Retina (tissue), 1 donor: ENCODE results near the gene CDC20B.

ENCODE experiments used
- DNase-seq: peaks from one replicate; pipeline ENCODE4 v3.0.0-alpha.2; 2016

The CDC20B gene, protein sequence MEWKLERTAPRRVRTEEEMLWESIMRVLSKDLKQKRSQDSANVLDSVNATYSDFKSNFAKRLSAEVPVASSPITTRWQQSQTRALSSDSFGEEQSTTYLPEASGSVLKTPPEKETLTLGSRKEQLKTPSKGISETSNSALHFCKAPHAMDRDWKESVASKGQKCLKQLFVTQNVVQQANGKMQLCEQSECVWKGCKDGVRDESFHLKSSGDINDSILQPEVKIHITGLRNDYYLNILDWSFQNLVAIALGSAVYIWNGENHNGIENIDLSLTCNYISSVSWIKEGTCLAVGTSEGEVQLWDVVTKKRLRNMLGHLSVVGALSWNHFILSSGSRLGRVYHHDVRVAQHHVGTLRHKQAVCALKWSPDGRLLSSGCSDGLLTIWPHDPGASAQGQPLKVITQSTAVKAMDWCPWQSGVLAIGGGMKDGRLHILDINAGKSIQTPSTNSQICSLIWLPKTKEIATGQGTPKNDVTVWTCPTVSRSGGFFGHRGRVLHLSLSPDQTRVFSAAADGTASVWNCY

GRCh38 chr5:55172937-55173686, at the start of gene CDC20B:
Gene CDC20B (minus strand): TSS chr5:55173177. CDS start chr5:55173000, 177 bp downstream.
- DNase-seq: peak; percentile 84

DNA sequence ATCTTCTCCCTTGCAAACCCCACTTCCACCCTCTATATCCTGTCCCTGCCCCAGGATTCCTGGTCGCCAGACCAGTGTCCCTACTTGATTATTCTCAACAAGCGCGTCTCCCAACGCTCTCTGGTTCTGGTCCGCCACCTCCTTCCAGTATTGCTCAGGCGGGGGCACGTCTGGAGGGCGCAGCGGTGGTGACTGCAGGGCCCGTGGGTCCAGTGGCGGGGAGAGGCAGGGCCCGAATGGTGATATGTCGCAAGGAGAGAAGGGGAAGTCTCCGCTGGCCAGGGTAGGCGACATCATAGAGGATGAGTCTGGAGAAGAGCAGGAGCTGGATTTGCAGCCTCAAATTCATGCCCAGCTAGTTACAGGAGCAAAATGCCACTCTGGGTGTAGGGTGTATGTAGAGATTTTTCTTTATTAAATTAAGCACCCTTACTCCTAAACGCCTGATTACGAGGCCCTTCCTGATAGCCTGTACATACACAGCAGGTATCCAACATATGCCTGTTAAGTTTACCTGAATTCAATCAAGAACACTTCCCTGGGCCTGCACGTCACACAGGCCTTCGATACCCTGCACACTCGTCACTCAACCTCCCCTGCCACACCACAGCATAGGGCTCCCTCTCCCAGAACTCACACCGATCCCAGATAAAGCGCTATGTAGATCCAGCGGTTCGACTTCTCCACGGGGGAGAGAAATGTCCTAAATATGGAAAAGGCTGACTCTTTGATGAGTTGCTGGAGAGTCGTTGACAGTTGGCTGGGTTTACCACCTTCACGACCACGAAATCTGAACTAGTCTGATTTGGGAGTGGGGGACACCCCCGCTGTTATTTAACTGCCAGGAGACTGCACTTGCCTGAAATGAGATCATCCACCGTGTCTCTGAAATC, 49.4 kb upstream of the CDC20B start:
- DNase-seq: peak; percentile 67

DNA sequence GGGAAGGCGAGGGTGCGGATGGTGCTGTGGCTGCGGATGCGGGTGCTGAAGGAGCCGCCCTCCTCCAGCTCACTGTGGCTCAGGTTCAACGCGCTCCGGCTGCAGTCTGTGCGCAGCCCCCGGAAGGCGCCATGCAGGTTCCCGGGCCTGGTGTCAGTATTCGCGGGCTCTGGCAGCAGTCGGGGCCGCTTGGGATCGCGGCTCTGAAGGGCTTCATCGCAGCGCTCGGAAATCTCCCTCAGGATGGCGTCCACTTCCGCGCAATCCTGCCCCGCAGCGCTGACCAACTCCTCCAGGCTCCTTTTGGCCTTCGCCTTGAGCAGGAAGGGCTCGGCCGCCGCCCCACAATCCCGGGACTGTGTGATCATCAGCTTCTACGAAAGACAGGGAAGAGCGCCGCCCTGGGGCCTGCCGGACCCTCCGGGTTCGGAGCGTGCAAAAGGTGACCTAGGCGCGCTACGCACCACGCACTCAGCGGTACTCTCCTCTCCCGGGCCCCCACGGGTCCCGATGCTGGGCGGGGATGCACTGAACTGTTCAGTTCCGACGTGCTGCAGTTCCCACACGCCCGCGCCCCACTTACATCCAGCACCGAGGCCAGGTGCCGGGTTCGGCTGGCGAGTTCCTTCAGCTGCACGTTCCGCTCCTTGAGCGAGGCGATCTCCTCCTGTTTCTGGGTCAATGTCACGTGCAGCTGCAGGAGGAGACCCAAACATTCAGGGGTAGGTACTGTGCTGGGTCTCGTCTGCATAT, 47.6 kb upstream of the CDC20B start:
- DNase-seq: peak; percentile 87

DNA sequence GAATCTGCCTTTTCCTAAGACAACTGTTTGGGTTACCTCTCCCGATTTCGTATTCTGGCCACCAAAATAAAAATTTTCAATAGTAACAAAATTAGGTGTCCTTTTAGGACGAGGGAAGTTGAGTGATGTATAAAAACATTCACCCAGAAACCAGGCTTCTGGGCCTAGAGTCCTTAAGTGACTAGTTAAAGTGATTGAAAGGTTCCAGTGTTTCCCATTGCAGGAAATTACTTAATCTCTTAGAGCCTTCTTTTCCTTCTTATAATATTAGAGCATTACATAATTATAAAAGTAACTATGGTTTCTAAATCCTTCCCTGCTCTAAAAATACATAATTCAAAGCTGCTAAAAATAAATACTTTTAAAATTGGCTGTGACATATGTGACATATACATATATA, 46.8 kb upstream of the CDC20B start:
- no peak for DNase-seq

GRCh38 chr5:55218967-55219366, 46.0 kb upstream of the CDC20B start:
- DNase-seq: no peak

DNA sequence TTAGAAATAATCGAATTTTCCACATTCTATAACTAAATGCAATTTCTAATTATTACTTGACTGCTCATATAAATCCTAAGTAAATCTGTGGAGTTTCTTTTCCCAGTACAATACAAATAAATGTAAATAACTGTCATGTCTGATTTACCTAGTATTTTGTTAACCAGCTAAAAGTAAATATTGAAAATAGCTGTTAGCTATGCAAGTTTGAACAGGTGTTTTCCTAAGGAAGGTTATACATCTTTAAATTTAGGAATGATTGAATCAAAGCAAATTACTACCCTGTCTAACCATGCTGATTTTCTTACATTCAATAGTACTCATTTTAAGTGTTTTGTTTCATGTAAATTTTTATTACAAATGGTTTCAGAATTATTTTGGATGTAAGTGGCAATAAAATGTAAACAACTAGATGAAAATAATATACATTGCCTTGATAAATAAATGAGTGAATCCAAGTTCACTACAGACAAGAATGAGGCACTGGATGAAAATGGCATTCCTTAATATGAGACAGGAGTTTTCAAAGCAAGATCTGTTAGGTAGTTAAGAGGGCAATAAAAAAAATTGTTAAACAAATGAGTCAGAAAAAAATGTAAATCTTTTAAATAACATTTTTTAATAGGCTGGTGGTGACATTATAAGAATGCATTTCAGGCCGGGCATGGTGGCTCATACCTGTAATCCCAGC, 38.4 kb upstream of the CDC20B start:
- DNase-seq: no peak

DNA sequence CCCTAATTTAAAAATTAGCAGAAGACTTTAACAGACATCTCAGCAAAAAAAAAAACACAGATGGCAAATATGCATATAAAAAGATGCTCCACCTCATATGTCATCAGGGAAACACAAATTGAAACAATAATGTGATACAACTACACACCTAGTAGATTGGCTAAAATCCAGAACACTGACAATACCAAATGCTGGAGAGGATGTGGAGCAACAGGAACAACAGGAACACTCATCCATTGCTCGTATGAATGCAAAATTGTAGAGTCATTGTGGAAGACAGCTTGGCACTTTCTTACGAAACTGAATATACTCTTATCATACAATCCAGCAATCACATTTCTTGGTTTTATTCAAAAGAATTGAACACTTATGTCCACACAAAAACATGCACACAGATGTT, 32.0 kb upstream of the CDC20B start:
- no peak for DNase-seq

DNA sequence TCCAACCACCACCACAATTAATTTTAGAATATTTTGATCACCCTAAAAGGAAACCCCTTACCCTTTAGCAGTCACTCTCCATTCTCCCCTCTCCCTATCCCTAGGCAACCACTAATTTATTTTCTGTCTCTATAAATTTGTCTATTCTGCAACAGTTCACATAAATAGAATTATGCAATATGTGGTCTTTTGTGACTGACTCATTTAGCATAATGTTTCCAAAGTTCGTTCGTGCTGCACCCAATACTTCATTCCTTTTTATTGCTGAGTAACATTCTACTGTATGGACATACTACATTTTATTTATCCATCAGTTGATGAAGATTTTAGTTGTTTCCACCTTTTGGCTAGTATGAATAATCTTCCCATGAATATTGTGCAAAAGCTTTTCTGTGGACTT, 18.2 kb upstream of the CDC20B start:
- DNase-seq: no peak

- DNase-seq: no peak
Measured at GRCh38 chr5:55188656-55189540, 15.9 kb upstream of the CDC20B start.

GRCh38 chr5:55187370-55187769, 14.4 kb upstream of the CDC20B start:
- DNase-seq: no peak

- no peak for DNase-seq
Measured at GRCh38 chr5:55180016-55180415, 7.0 kb upstream of the CDC20B start.

- DNase-seq: no peak
Measured at GRCh38 chr5:55177078-55177477, 4.1 kb upstream of the CDC20B start.

DNA sequence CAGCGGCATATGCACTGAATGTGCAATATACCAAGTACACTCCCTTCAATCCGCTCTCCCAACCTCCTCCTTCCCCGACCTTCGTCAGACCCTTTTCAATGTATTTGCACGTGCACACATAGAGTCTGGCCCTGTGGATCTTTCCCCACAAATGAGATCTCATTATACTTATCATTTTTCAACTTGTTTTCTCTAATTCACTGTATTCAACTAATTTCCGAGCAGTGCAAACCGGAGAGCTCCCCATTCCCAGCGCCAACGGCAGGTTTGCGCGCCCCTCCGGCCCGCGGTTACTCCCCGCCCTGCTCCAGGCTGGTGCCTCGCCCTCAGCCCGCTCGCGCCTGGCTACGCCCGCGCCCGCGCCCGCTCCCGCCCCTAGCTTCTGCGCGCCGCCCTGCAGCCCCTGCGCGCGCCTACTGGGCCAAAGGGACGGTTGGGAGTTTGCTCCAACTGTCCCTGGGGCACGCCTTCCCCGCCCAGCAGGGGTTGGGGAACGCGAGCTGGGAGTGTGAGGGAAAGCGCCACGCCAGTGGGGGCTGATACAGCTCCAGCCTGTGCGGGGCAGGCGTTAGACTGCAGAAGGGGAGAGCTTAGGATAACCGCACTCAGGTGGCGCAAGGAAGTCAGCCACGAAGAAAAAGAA, 3.3 kb upstream of the CDC20B start:
- DNase-seq: peak; percentile 92

DNA sequence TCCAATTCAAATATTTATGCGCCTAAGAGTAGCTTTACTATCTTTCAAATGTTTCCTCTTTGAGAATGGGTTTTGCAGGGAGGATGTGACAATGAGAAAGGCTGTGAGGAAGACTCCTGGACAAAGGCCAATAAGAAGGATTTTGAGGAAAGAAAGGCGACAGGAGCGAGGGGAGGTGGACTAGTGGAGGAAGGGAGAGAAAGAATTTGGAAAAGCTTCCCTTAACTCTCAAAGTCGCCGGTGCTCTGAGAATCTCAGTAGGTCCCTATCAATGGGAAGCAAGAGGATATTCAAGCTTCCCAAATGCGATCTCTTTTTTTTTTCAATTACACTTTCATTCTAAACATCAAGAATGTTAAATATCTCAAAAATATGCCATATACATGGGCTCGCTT, 2.8 kb upstream of the CDC20B start:
- no peak for DNase-seq

- no peak for DNase-seq
Measured at GRCh38 chr5:55173687-55174230, 782 bp upstream of the CDC20B start.

DNA sequence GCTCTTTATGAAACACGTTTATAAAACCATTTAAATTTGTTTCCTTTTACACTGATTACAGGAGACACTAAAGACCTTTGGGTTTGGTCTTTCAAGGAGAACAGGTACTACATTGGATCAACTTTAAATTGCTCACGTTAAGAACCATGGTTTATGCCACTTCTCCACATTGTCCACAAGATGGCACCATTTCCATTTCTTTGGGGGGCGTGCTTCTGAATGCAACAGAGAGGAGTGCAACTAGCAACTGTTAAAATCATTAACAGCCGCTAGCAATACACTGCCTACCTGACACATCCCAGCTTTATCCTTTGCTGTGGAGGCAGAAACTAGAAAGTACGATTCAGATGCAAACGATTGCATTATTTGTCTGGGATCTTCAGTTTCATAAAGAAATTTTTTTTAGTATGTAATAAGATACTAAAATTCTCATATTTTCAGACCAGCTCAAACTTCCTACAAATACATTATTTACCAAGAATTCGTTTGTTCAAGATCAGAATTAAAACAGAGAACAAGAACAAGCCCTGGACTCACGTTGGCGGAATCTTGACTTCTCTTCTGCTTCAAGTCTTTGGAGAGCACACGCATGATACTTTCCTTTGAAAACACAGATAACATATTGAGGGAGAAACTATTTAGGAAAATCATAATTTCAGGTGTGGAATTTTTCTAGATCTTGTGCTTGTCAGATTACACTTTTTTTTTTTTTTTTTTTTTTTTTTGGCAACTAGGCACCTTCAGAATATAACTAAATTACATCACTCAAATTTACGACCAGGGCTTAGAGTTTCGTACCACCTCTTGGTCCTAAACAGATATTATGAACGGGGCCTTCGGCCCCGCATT, 702 bp downstream of the CDC20B start:
- DNase-seq: peak; percentile 68

- no peak for DNase-seq
Measured at GRCh38 chr5:55171471-55171870, 1.5 kb downstream of the CDC20B start.

- no peak for DNase-seq
Measured at GRCh38 chr5:55162666-55163065, 10.3 kb downstream of the CDC20B start.
